ENCODE measurements around the gene IRAK4. TPM values are rescaled to one million over a fixed set of nuclear protein-coding genes. Genes with fewer than 3 reads are reported as not detected.

IRAK4 gene
- total RNA-seq, 2 donors from 2014 or later, result 5.9 to 9.2 TPM

DNA sequence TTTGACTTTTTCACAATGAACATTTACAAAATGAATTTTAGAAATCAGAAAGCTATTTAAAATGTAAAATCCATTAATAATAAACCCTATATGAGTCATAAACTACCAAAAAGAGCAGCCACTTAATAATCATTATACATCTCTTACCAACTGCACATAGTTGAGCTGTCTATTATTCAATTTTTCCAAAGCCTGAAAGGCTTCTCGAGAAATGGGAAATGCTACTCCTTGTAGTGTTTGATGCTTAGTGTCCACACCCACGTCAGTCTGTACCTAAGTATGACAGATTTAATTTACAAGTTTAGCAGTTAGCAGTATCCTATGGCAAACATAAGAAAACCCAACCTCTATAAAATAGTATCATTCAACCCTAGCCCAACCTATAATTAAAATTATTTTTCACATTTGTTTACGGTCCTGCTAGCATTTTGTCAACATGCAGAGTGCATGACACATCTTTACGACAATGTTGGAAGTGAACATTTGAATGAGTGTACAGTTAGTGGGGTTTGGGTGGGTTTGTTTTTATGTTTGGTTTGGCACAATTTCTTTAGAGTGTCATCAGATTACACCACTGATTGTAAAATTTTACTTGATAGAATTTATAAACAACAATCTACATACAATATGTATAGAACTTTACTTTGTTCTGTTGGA is 38.9 kb downstream of the IRAK4 start:
- H3K27ac ChIP-seq (ENCODE audit: low read depth, low read length), result no peak overlapping the region
- no peaks in the 10 kb centered on the region for H3K4me1 ChIP-seq (ENCODE audit: control insufficient read depth, insufficient read depth, low read length)
- H3K27me3 ChIP-seq (ENCODE audit: control insufficient read depth, insufficient read depth, low read length, poor library complexity, severe bottlenecking), result no peaks in the 10 kb centered on the region
- H3K36me3 ChIP-seq (ENCODE audit: control insufficient read depth, insufficient read depth, low read length), result peaks cover 81% of the 10 kb centered on the region
- no peak overlapping the region for H3K4me3 ChIP-seq (ENCODE audit: low read length)
- 92 to 99% methylated on average over 2 to 4 of the region's 4 CpGs for WGBS, 2 experiments (ENCODE audit: insufficient coverage in 1 of 2, insufficient read length in 1 of 2)
- no peak overlapping the region for H3K9ac ChIP-seq (ENCODE audit: extremely low read depth, low read length, poor library complexity, severe bottlenecking)
- no peak overlapping the region for H3K4me3 Mint-ChIP-seq
- H3K9me3 Mint-ChIP-seq, result no peaks in the 10 kb centered on the region
- no peak overlapping the region for H3K27ac Mint-ChIP-seq
- no peaks in the 10 kb centered on the region for H3K9me3 ChIP-seq (ENCODE audit: control insufficient read depth, low read length)
- no peaks in the 10 kb centered on the region for H3K4me1 Mint-ChIP-seq
- H3K36me3 Mint-ChIP-seq (ENCODE audit: low read depth), result peaks cover 49% of the 10 kb centered on the region
- TF ChIP-seq, protein P1, sequence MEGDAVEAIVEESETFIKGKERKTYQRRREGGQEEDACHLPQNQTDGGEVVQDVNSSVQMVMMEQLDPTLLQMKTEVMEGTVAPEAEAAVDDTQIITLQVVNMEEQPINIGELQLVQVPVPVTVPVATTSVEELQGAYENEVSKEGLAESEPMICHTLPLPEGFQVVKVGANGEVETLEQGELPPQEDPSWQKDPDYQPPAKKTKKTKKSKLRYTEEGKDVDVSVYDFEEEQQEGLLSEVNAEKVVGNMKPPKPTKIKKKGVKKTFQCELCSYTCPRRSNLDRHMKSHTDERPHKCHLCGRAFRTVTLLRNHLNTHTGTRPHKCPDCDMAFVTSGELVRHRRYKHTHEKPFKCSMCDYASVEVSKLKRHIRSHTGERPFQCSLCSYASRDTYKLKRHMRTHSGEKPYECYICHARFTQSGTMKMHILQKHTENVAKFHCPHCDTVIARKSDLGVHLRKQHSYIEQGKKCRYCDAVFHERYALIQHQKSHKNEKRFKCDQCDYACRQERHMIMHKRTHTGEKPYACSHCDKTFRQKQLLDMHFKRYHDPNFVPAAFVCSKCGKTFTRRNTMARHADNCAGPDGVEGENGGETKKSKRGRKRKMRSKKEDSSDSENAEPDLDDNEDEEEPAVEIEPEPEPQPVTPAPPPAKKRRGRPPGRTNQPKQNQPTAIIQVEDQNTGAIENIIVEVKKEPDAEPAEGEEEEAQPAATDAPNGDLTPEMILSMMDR (conservative IDR thresholded peaks at IDR 0.05), result no peak
- DNase-seq, result no peak
- no peaks in the 10 kb centered on the region for H3K27me3 Mint-ChIP-seq (ENCODE audit: insufficient read depth)

DNA sequence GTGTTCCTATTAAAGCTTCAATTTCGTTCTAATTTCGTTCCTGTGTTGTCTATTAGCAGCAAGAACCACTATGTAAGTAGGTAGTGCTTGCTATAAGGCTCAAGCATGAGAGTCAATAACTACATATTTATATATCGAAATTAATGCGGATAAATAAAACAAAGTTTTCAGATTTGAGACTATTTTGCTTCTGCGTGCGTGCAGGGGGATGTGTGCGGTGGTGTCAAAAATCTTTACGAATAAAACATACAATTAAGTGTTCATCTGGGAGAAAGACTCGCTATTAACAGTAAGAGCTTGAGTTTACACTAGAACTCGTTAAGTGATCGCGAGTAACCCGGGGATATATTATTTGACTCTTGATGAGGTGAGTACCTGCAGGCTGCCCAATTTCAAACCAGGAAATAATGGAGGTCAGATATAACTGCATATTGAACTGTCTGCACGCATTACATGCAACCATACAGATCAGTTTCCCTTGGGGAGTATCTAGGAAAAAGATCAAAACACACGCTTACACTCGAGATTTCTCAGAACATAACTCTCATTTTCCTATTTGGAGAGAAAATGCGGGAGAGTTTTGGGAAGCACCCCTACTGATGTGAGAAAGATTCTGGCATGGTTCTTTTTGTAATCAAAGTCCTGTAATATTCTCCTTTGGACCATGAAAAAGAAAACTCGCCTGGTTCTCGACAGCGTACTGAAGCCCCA is 46.6 kb downstream of the IRAK4 start:
- DNase-seq, result no peak
- peaks cover 17% of the 10 kb centered on the region for H3K36me3 Mint-ChIP-seq (ENCODE audit: low read depth)

GRCh38 chr12:43805860-43806736 is 47.3 kb downstream of the IRAK4 start, which contains the start of gene TWF1:
Gene TWF1, minus strand, starts transcription at chr12:43806317. Its CDS starts 72 bp downstream, at chr12:43806245.
- Histone ChIP-seq H3K27ac (ENCODE audit: low read depth, low read length) (peak within 1 kb of the TSS; percentile 93), H3K4me3 (ENCODE audit: low read length) (peak within 1 kb of the TSS; percentile 99), H3K9me3 (ENCODE audit: control insufficient read depth, low read length) (no peaks in the 10 kb centered on the region), H3K36me3 (ENCODE audit: control insufficient read depth, insufficient read depth, low read length) (peaks cover 29% of the 10 kb centered on the region), H3K4me1 (ENCODE audit: control insufficient read depth, insufficient read depth, low read length) (peaks cover 4% of the 10 kb centered on the region), H3K27me3 (ENCODE audit: control insufficient read depth, insufficient read depth, low read length, poor library complexity, severe bottlenecking) (no peaks in the 10 kb centered on the region), H3K9ac (ENCODE audit: extremely low read depth, low read length, poor library complexity, severe bottlenecking) (peak within 1 kb of the TSS; percentile 90)
- peak within 1 kb of the TSS; percentile 99 for H3K27ac Mint-ChIP-seq
- H3K27me3 Mint-ChIP-seq (ENCODE audit: insufficient read depth), result peaks cover 9% of the 10 kb centered on the region
- DNase-seq, result peak; percentile 97
- no peaks in the 10 kb centered on the region for H3K9me3 Mint-ChIP-seq
- TF ChIP-seq, protein P1 (conservative IDR thresholded peaks at IDR 0.05), result peak; percentile 65
- 0 to 1% methylated on average over 57 to 89 of the region's 89 CpGs for WGBS, 2 experiments (ENCODE audit: insufficient coverage in 1 of 2, insufficient read length in 1 of 2)
- H3K4me1 Mint-ChIP-seq, result peaks cover 5% of the 10 kb centered on the region
- peaks cover 9% of the 10 kb centered on the region for H3K36me3 Mint-ChIP-seq (ENCODE audit: low read depth)
- H3K4me3 Mint-ChIP-seq, result peak within 1 kb of the TSS; percentile 90

More for the DNA sequence above, 46.6 kb downstream of the IRAK4 start:
- H3K4me1 Mint-ChIP-seq, result peaks cover 5% of the 10 kb centered on the region
- no peaks in the 10 kb centered on the region for H3K27me3 ChIP-seq (ENCODE audit: control insufficient read depth, insufficient read depth, low read length, poor library complexity, severe bottlenecking)
- H3K27ac Mint-ChIP-seq, result peak overlapping the region; percentile 99
- 0 to 15% methylated on average over 5 to 20 of the region's 20 CpGs for WGBS, 2 experiments (ENCODE audit: insufficient coverage in 1 of 2, insufficient read length in 1 of 2)
- H3K9me3 Mint-ChIP-seq, result no peaks in the 10 kb centered on the region
- peak overlapping the region; percentile 99 for H3K4me3 ChIP-seq (ENCODE audit: low read length)
- no peaks in the 10 kb centered on the region for H3K9me3 ChIP-seq (ENCODE audit: control insufficient read depth, low read length)
- peaks cover 37% of the 10 kb centered on the region for H3K36me3 ChIP-seq (ENCODE audit: control insufficient read depth, insufficient read depth, low read length)
- TF ChIP-seq, protein P1 (conservative IDR thresholded peaks at IDR 0.05), result no peak
- H3K4me3 Mint-ChIP-seq, result peak overlapping the region; percentile 90
- peaks cover 6% of the 10 kb centered on the region for H3K27me3 Mint-ChIP-seq (ENCODE audit: insufficient read depth)
- peak overlapping the region; percentile 90 for H3K9ac ChIP-seq (ENCODE audit: extremely low read depth, low read length, poor library complexity, severe bottlenecking)
- peaks cover 4% of the 10 kb centered on the region for H3K4me1 ChIP-seq (ENCODE audit: control insufficient read depth, insufficient read depth, low read length)
- H3K27ac ChIP-seq (ENCODE audit: low read depth, low read length), result peak overlapping the region; percentile 93

All from endodermal cell (in vitro differentiated cells).